Activated naive CD4-positive, alpha-beta T cell treated with anti-CD3 and anti-CD28 coated beads, Interleukin-2, amount 10 ng/mL, durations not matched to agents 5 hours and 36 hours (primary cell): ENCODE data around the gene NKX6-2. TPM values are rescaled to one million over a fixed set of nuclear protein-coding genes. Genes with fewer than 3 reads are reported as not detected.

Experiments
- total RNA-seq, 2 experiments: library from RNA; stranded (reverse); gene quantifications; one replicate each; pipeline ENCODE4 v1.2.3, GENCODE V29; 2021

The NKX6-2 gene
- total RNA-seq: not detected

DNA sequence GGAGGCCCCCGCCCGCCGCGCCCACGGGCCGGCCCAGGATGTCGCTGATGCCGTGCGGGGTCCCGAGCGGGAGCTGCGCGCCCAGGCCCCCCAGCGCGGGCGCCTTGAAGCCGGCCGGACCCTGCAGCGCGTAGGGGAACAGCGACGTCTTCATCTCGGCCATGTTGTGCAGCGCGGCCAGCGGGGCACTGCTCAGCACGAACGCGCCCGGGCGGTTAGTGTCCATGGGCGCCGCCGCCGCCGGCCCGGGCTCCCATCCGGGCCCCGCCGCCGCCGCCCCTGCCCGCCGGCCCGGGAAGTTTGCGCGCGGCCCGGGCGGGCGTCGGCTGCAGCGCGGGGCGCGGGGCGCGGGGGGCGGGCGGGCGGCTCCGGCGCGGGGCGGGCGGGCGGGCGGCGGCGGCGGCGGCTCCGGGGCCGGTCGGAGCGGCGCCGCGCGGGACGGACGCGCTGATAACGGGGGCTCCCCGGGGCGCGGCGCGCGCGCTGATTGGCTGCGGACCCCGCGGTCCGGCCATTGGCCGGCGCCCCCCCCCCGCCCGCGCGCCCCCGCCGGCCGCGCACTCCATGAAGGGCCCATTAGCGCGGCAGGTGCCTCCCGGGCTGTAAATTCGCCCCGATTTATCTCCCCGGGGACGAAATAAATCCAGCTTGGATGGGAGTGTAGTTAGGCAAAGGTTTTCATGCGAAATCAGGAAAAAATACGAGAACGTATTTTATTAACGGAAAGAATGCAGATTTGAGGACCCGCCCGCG, at the start of gene NKX6-2:
Gene NKX6-2 (minus strand): TSS at position 425 of the 753 bp plus-strand sequence. CDS start 199 bp downstream, at position 226.

Other genes starting within 250 kb of the NKX6-2 start
- 10 to 100 TPM; 14.4 to 15.3 TPM for gene INPP5A, start 248.4 kb downstream of the NKX6-2 start, total RNA-seq
- not detected for gene CFAP46, start 156.4 kb upstream of the NKX6-2 start, total RNA-seq